Measurements from ENCODE around the gene TBC1D23.

TBC1D23 gene

GRCh38 chr3:100354850-100355249 lies 94.1 kb downstream of the TBC1D23 start:
- DNase-seq = no peak

GRCh38 chr3:100358413-100358812 lies 97.6 kb downstream of the TBC1D23 start:
- DNase-seq = no peak

- no peak for DNase-seq
These were observed 98.2 kb downstream of the TBC1D23 start for GRCh38 chr3:100359035-100359434.

- DNase-seq = no peak
These were observed 100.1 kb downstream of the TBC1D23 start for GRCh38 chr3:100360757-100361496.

- DNase-seq = no peak
These were observed 101.1 kb downstream of the TBC1D23 start for GRCh38 chr3:100361897-100362296.

GRCh38 chr3:100364421-100364820 lies 103.6 kb downstream of the TBC1D23 start:
- DNase-seq = no peak

- DNase-seq = no peak
These were observed 105.6 kb downstream of the TBC1D23 start for GRCh38 chr3:100366424-100366823.

- DNase-seq = no peak
These were observed 107.6 kb downstream of the TBC1D23 start for GRCh38 chr3:100368441-100368840.

- no peak for DNase-seq
These were observed 110.0 kb downstream of the TBC1D23 start for GRCh38 chr3:100370756-100371155.

GRCh38 chr3:100374521-100374920 lies 113.7 kb downstream of the TBC1D23 start:
- DNase-seq = no peak
